PC-3 (cell line): ENCODE data around the gene HEPACAM2. TPM values are rescaled to one million over a fixed set of nuclear protein-coding genes. Genes with fewer than 3 reads are reported as not detected.

Source experiments
- ATAC-seq: fragments of 200-7000 bp; cut with Tn5 transposase; 2 replicates; pipeline ENCODE4 v1.9.1; 2020; ENCODE audit warnings: mild to moderate bottlenecking, moderate library complexity
- BruUV-seq: library from RNA; stranded (reverse); fragments of 400-500 nt; replicated peaks from 2 replicates; lab custom pipeline; 2021; lab: Mats Ljungman, UMichigan
- CTCF ChIA-PET: fragments of 300-600 bp; sonication (Branson Sonifier 250); formaldehyde crosslinking; loops from one replicate; lab custom pipeline; 2022; ENCODE audit warnings: antibody characterized with exemption; lab: Charles Lee
- POLR2A ChIA-PET: fragments of 300-600 bp; sonication (Branson Sonifier 250); formaldehyde crosslinking; loops from one replicate; lab custom pipeline; 2022; ENCODE audit warnings: antibody characterized with exemption; ENCODE audit not compliant: unreplicated experiment; lab: Charles Lee
- DNase-seq: peaks from one replicate; pipeline ENCODE4 v3.0.0-alpha.2; 2015
- H2AFZ ChIP-seq: fragments of 300-600 bp; sonication (generic); 2 replicates; pipeline ENCODE4 v1.6.0; 2016; ENCODE audit warnings: antibody characterized with exemption, low read length
- H3F3A ChIP-seq: fragments of 300-600 bp; sonication (generic); one replicate; pipeline ENCODE4 v1.6.0; 2017; ENCODE audit warnings: antibody characterized with exemption, low read length, control low read depth, mild to moderate bottlenecking; ENCODE audit not compliant: unreplicated experiment
- H3K27ac ChIP-seq: fragments of 300-600 bp; sonication (generic); 2 replicates; pipeline ENCODE4 v1.5.1; 2016; ENCODE audit warnings: mild to moderate bottlenecking, low read length
- H3K27me3 ChIP-seq: fragments of 300-600 bp; sonication (generic); 2 replicates; pipeline ENCODE4 v1.6.1; 2016; ENCODE audit warnings: low read length, mixed read lengths
- H3K36me3 ChIP-seq: fragments of 300-600 bp; sonication (generic); 2 replicates; pipeline ENCODE4 v1.6.1; 2016; ENCODE audit warnings: low read depth, mixed run types, low read length, mixed read lengths
- H3K4me1 ChIP-seq: fragments of 300-600 bp; sonication (generic); 2 replicates; pipeline ENCODE4 v1.5.1; 2016; ENCODE audit warnings: low read length; ENCODE audit not compliant: insufficient read depth
- H3K4me2 ChIP-seq: fragments of 300-600 bp; sonication (generic); 2 replicates; pipeline ENCODE4 v1.6.0; 2016; ENCODE audit warnings: low read length
- H3K4me3 ChIP-seq: fragments of 300-600 bp; sonication (generic); 2 replicates; pipeline ENCODE4 v1.5.1; 2016; ENCODE audit warnings: mild to moderate bottlenecking, low read length, mixed read lengths
- H3K79me2 ChIP-seq: fragments of 300-600 bp; sonication (generic); 2 replicates; pipeline ENCODE4 v1.6.1; 2017; ENCODE audit warnings: low read length, mixed read lengths
- H3K9ac ChIP-seq: fragments of 300-600 bp; sonication (generic); 2 replicates; pipeline ENCODE4 v1.6.0; 2016; ENCODE audit warnings: mild to moderate bottlenecking, low read length
- H3K9me2 ChIP-seq: fragments of 300-600 bp; sonication (generic); replicated peaks from 2 replicates; pipeline ENCODE4 v1.6.1; 2016; ENCODE audit warnings: mixed run types, low read length, mixed read lengths
- H3K9me3 ChIP-seq: fragments of 300-600 bp; sonication (generic); 2 replicates; pipeline ENCODE4 v1.6.1; 2016; ENCODE audit warnings: low read length, mixed read lengths
- H4K20me1 ChIP-seq: fragments of 300-600 bp; sonication (generic); 2 replicates; pipeline ENCODE4 v1.6.1; 2016; ENCODE audit warnings: low read length, mixed read lengths
- EZH2 ChIP-seq: fragments of 300-600 bp; sonication (generic); IDR thresholded peaks from one replicate; pipeline ENCODE4 v1.6.1; 2017; ENCODE audit warnings: antibody characterized with exemption, mild to moderate bottlenecking, low read length; ENCODE audit not compliant: unreplicated experiment
- EZH2phosphoT487 ChIP-seq: fragments of 300-600 bp; sonication (generic); IDR thresholded peaks from 2 replicates; pipeline ENCODE4 v1.6.1; 2018; ENCODE audit warnings: mild to moderate bottlenecking, antibody characterized with exemption, low read length, borderline replicate concordance
- intact Hi-C: fragments of 100-400 bp; cut with micrococcal nuclease; formaldehyde crosslinking; loops from 2 replicates; pipeline ENCODE4 v1.9.0; 2023
- total RNA-seq: library from RNA; depleted of rRNA; stranded (reverse); fragments of >200 nt; gene quantifications from 2 replicates; pipeline ENCODE4 v1.2.3, GENCODE V29; 2014
- TF ChIP-seq, protein P1 (sequence below): fragments of 300-600 bp; sonication (generic); conservative IDR thresholded peaks from 2 replicates; pipeline ENCODE4 v1.5.1; 2017; ENCODE audit warnings: antibody characterized with exemption, low read depth, mild to moderate bottlenecking, low read length

Gene HEPACAM2
- total RNA-seq, 1 experiment from 2014 or later: not detected

DNA sequence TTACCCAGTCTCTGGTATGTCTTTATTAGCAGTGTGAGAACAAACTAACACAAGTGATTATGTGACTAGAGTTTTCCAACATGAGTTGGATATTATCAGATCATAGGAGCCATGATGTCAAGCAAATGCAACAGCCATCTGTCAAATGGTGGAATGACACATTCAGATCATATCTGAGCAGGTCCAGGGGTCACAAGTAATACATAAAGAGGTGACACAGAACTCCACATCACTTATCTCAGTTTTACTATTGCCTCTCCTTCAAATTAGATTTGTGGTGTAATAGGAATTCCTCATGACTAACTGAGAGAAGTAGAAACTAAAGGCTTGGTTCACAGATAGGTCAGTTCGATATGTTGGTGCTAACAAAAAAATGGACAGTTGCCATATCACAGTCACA lies 65.9 kb downstream of the HEPACAM2 start:
- Histone ChIP-seq H3K4me3 (no peak overlapping the region), H2AFZ (no peak overlapping the region), H3K27me3 (no peaks in the 10 kb centered on the region), H3K27ac (no peak overlapping the region), H3K9me2 (no peaks in the 10 kb centered on the region), H3K36me3 (no peaks in the 10 kb centered on the region), H3K9ac (no peak overlapping the region), H3K4me2 (no peak overlapping the region), H3K4me1 (no peaks in the 10 kb centered on the region), H3K79me2 (no peaks in the 10 kb centered on the region), H3F3A (no peaks in the 10 kb centered on the region), H4K20me1 (no peaks in the 10 kb centered on the region), H3K9me3 (no peaks in the 10 kb centered on the region)
- TF ChIP-seq EZH2phosphoT487: no peak
- TF ChIP-seq, protein P1, sequence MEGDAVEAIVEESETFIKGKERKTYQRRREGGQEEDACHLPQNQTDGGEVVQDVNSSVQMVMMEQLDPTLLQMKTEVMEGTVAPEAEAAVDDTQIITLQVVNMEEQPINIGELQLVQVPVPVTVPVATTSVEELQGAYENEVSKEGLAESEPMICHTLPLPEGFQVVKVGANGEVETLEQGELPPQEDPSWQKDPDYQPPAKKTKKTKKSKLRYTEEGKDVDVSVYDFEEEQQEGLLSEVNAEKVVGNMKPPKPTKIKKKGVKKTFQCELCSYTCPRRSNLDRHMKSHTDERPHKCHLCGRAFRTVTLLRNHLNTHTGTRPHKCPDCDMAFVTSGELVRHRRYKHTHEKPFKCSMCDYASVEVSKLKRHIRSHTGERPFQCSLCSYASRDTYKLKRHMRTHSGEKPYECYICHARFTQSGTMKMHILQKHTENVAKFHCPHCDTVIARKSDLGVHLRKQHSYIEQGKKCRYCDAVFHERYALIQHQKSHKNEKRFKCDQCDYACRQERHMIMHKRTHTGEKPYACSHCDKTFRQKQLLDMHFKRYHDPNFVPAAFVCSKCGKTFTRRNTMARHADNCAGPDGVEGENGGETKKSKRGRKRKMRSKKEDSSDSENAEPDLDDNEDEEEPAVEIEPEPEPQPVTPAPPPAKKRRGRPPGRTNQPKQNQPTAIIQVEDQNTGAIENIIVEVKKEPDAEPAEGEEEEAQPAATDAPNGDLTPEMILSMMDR: no peak
- no peak for TF ChIP-seq EZH2
- CTCF ChIA-PET: no interaction called here
- POLR2A ChIA-PET: no interaction called here
- intact Hi-C loops: no loop called here
- no peak for ATAC-seq
- BruUV-seq: no TSS peak
- no peak for DNase-seq

DNA sequence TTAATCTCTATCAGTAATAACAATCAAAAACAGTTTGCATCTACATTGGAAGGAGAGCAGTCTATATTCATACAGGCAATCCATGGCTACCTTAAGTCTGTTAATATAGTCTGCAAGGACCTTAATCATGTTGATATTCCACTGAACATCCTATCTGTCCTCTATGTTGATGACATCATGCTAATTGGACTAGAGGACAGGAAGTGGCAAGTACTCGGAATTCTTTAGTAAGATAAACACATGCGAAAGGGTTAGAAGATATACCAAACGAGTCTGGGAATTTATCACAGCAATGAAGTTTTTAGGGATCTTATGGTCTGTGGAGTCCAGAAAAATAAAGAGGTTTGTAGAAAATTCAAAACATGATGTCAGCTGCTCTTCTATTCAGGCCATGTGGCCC lies 66.8 kb downstream of the HEPACAM2 start:
- no peaks in the 10 kb centered on the region for H3K9me3 ChIP-seq
- ChIA-PET CTCF (no interaction called here), POLR2A (no interaction called here)
- H3K4me3 ChIP-seq: no peak overlapping the region
- BruUV-seq: no TSS peak
- no peak overlapping the region for H3K4me2 ChIP-seq
- TF ChIP-seq, protein P1: no peak
- TF ChIP-seq EZH2phosphoT487 (no peak), EZH2 (no peak)
- no peaks in the 10 kb centered on the region for H3K27me3 ChIP-seq
- no peaks in the 10 kb centered on the region for H3K36me3 ChIP-seq
- ATAC-seq (no peak), DNase-seq (no peak)
- H3K9ac ChIP-seq: no peak overlapping the region
- H3K79me2 ChIP-seq: no peaks in the 10 kb centered on the region
- no peak overlapping the region for H2AFZ ChIP-seq
- intact Hi-C loops: no loop called here
- H3K4me1 ChIP-seq: no peaks in the 10 kb centered on the region
- H4K20me1 ChIP-seq: no peaks in the 10 kb centered on the region
- no peaks in the 10 kb centered on the region for H3K9me2 ChIP-seq
- H3K27ac ChIP-seq: no peak overlapping the region
- H3F3A ChIP-seq: no peaks in the 10 kb centered on the region

DNA sequence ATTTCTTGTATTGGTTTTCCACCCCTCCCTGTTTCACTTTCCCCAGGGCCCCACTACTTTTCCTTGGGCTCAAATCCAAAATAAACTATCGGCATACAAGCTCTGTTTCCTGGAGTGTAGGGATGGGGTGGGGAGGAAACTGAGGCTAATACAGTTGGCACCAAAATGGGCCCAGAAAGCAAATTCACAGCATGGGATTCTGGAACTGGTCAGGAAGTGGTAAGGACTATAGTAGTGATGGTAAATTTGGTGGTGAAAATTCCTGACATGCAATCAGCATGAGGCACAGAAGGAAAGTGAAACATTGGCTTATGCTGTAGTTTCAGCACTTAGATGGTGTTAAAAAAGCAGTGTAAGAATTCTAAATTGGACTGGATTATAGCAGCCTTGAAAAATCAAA lies 69.4 kb downstream of the HEPACAM2 start:
- ATAC-seq: no peak
- Histone ChIP-seq H3K27ac (no peak overlapping the region), H3K4me2 (no peak overlapping the region), H3K36me3 (no peaks in the 10 kb centered on the region), H3F3A (no peaks in the 10 kb centered on the region), H3K9me2 (no peaks in the 10 kb centered on the region), H3K9ac (no peak overlapping the region), H2AFZ (no peak overlapping the region), H3K9me3 (no peaks in the 10 kb centered on the region), H3K4me1 (no peaks in the 10 kb centered on the region), H3K79me2 (no peaks in the 10 kb centered on the region), H4K20me1 (no peaks in the 10 kb centered on the region), H3K4me3 (no peak overlapping the region), H3K27me3 (no peaks in the 10 kb centered on the region)
- intact Hi-C loops: no loop called here
- ChIA-PET POLR2A (no interaction called here), CTCF (no interaction called here)
- BruUV-seq: no TSS peak
- TF ChIP-seq EZH2 (no peak), EZH2phosphoT487 (no peak)
- TF ChIP-seq, protein P1: no peak
- DNase-seq: no peak
